Osteoblast (primary cell): ENCODE data around the gene SHB. TPM values are rescaled to one million over a fixed set of nuclear protein-coding genes. Genes with fewer than 3 reads are reported as not detected.
"Not testable (repeated sequence)": the region's sequence is repeated elsewhere in the genome, so short reads cannot be mapped to it uniquely, and the experiment has no call there.

ENCODE experiments used
- DNase-seq: peaks from one replicate; pipeline ENCODE4 v3.0.0; 2011; ENCODE audit warnings: low spot score, mixed read lengths; ENCODE audit not compliant: insufficient read length; ENCODE audit errors: missing footprints
- H2AFZ ChIP-seq: 2 replicates; pipeline ENCODE4 v1.6.0; 2011; ENCODE audit warnings: mild to moderate bottlenecking, low read length
- H3K27ac ChIP-seq: 2 replicates; pipeline ENCODE4 v1.5.1; 2011; ENCODE audit warnings: mild to moderate bottlenecking, low read depth, low read length, moderate library complexity
- H3K27me3 ChIP-seq: 2 replicates; pipeline ENCODE4 v1.6.0; 2012; ENCODE audit warnings: mild to moderate bottlenecking, control low read depth, inconsistent platforms, low read length, moderate library complexity; ENCODE audit not compliant: insufficient read depth
- H3K36me3 ChIP-seq: 2 replicates; pipeline ENCODE4 v1.5.1; 2011; ENCODE audit warnings: mild to moderate bottlenecking, low read length, control low read depth, moderate library complexity; ENCODE audit not compliant: insufficient read depth
- H3K4me1 ChIP-seq: 2 replicates; pipeline ENCODE4 v1.5.1; 2011; ENCODE audit warnings: mild to moderate bottlenecking, low read length, control low read depth, moderate library complexity; ENCODE audit not compliant: insufficient read depth
- H3K4me2 ChIP-seq: 2 replicates; pipeline ENCODE4 v1.6.0; 2011; ENCODE audit warnings: mild to moderate bottlenecking, low read length; ENCODE audit not compliant: insufficient read depth
- H3K4me3 ChIP-seq: fragments of 200-600 bp; sonication (generic); 3 replicates; pipeline ENCODE4 v1.5.1; 2012; ENCODE audit warnings: mild to moderate bottlenecking, low read length, inconsistent platforms; ENCODE audit not compliant: insufficient read depth
- H3K79me2 ChIP-seq: 2 replicates; pipeline ENCODE4 v1.6.0; 2012; ENCODE audit warnings: mild to moderate bottlenecking, low read length, control low read depth, inconsistent platforms; ENCODE audit not compliant: insufficient read depth
- H3K9me3 ChIP-seq: 2 replicates; pipeline ENCODE4 v1.5.1; 2011; ENCODE audit warnings: low read depth, low read length, control low read depth
- H4K20me1 ChIP-seq: 2 replicates; pipeline ENCODE4 v1.6.0; 2012; ENCODE audit warnings: mild to moderate bottlenecking, low read length, control low read depth; ENCODE audit not compliant: insufficient read depth
- total RNA-seq: library from RNA; depleted of rRNA; stranded (reverse); fragments of >200 nt; gene quantifications from 2 replicates; pipeline ENCODE4 v1.2.3, GENCODE V29; 2012
- TF ChIP-seq, protein P1 (sequence below): IDR thresholded peaks from 2 replicates; pipeline ENCODE4 v1.5.1; 2011; ENCODE audit warnings: mild to moderate bottlenecking, low read depth, low read length, moderate library complexity; ENCODE audit errors: extremely low read depth

SHB gene
- total RNA-seq, 1 donor: 9.4 TPM

DNA sequence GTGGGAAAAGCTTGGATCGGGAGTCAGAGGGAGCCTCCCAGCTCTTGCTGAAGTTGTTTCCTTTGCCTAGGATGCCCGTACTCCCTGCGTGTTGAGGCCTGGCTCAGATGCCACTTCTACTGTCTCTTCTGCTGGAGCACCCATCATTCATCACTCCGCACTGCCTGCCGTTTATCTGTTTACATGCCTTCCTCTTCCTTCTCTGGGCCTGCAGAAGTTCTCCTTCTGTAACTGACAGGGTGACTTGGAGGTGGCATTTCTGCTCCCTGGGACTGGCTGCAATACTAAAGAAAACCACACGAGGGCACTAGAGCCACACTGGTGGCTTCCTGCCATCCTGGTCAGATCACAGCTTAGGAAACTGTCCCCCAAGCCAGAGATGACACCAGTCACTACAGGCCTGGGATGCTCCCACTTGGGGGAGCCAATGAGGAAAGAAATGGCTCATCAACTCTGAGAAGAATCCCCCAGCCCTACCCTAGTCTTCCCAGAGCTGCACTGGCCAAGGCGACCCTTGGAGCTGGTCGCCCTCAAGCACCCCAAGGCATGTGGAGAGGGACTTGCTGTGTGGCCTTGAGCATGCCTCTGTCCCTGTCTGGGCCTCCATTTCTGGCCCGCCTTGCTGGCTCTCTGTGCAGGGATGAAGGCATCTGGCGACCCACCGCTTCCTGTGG is 155.4 kb downstream of the SHB start:
- Histone ChIP-seq H3K4me2 (no peak overlapping the region), H4K20me1 (no peaks in the 10 kb centered on the region), H3K4me3 (no peak overlapping the region), H3K79me2 (no peaks in the 10 kb centered on the region), H3K27ac (no peak overlapping the region), H3K4me1 (peaks cover 5% of the 10 kb centered on the region), H3K27me3 (no peaks in the 10 kb centered on the region), H2AFZ (no peak overlapping the region), H3K9me3 (no peaks in the 10 kb centered on the region), H3K36me3 (peaks cover 11% of the 10 kb centered on the region)
- DNase-seq: peak; percentile 95
- TF ChIP-seq, protein P1, sequence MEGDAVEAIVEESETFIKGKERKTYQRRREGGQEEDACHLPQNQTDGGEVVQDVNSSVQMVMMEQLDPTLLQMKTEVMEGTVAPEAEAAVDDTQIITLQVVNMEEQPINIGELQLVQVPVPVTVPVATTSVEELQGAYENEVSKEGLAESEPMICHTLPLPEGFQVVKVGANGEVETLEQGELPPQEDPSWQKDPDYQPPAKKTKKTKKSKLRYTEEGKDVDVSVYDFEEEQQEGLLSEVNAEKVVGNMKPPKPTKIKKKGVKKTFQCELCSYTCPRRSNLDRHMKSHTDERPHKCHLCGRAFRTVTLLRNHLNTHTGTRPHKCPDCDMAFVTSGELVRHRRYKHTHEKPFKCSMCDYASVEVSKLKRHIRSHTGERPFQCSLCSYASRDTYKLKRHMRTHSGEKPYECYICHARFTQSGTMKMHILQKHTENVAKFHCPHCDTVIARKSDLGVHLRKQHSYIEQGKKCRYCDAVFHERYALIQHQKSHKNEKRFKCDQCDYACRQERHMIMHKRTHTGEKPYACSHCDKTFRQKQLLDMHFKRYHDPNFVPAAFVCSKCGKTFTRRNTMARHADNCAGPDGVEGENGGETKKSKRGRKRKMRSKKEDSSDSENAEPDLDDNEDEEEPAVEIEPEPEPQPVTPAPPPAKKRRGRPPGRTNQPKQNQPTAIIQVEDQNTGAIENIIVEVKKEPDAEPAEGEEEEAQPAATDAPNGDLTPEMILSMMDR: peak; percentile 99

DNA sequence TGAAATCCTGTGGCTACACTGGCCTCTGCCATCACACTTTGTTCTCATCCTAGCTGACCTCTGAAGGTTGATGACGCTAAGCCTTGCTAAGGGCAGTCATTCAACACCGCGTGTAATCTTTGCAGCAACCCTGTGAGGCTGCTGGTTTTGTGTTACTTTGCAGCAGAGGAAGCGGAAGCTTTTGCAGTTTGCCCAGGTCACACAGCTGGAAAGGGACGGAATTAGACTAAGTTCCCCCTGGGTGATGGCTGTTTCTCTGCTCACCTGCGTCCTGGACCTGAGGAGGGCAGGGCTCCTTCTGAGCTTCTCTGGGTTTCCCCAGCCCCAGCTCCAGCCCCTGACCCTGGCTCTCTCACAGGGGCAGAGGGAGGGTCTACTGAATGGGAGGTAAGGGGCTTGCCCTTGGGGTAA is 157.8 kb downstream of the SHB start:
- Histone ChIP-seq H3K79me2 (no peaks in the 10 kb centered on the region), H3K4me2 (no peak overlapping the region), H4K20me1 (no peaks in the 10 kb centered on the region), H3K9me3 (no peaks in the 10 kb centered on the region), H3K36me3 (no peaks in the 10 kb centered on the region), H2AFZ (no peak overlapping the region), H3K27ac (no peak overlapping the region), H3K27me3 (no peaks in the 10 kb centered on the region), H3K4me1 (peaks cover 8% of the 10 kb centered on the region), H3K4me3 (no peak overlapping the region)
- no peak for DNase-seq
- TF ChIP-seq, protein P1: no peak

DNA sequence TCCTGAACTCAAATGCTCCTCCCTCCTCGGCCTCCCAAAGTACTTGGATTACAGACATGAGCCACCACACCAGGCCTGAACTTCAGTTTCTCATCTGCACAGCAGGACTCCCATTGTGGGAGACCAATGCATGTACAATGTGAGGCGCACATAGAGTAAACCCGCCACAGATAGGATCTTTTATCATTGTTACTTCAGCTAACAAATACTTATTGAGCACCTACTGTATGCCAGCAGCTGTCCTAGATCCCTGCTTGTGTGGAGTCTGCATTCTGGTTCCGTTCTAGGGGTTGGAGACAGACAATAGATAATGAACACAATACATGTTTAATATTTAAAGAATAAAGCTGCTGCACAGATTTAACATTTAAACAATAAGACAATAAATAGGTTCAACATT is 158.8 kb downstream of the SHB start:
- TF ChIP-seq, protein P1: no peak
- DNase-seq: no peak
- Histone ChIP-seq H3K4me2 (no peak overlapping the region), H3K36me3 (no peaks in the 10 kb centered on the region), H3K27me3 (no peaks in the 10 kb centered on the region), H3K4me3 (no peak overlapping the region), H3K4me1 (peaks cover 8% of the 10 kb centered on the region), H3K79me2 (no peaks in the 10 kb centered on the region), H4K20me1 (no peaks in the 10 kb centered on the region), H2AFZ (no peak overlapping the region), H3K9me3 (no peaks in the 10 kb centered on the region), H3K27ac (no peak overlapping the region)

DNA sequence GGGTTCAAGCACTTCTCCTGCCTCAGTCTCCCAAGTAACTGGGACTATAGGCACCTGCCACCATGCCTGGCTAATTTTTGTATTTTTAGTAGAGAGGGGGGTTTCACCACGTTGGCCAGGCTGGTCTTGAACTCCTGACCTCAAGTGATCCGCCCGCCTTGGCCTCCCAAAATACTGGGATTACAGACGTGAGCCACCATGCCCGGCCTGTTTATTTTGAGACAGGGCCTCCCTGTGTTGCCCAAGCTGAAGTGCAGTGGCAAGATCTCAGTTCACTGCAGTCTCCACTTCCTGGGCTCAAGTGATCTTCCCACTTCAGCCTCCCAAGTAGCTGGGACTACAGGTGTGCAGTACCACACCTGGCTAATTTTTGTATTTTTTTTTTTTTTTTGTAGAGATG is 159.2 kb downstream of the SHB start:
- H3K4me3 ChIP-seq, H4K20me1 ChIP-seq, H3K4me2 ChIP-seq, H3K9me3 ChIP-seq, H3K27me3 ChIP-seq, DNase-seq, H2AFZ ChIP-seq, H3K79me2 ChIP-seq, H3K27ac ChIP-seq, H3K36me3 ChIP-seq: not testable (repeated sequence)
- peaks cover 11% of the 10 kb centered on the region for H3K4me1 ChIP-seq
